ENCODE results near the gene DAW1. TPM values are rescaled to one million over a fixed set of nuclear protein-coding genes. Genes with fewer than 3 reads are reported as not detected.
A peak's percentile ranks its signal among the peaks of the same experiment; 100 is the strongest.

Gene DAW1
- total RNA-seq, 1 experiment from 2014 or later, result 0.26 TPM

DNA sequence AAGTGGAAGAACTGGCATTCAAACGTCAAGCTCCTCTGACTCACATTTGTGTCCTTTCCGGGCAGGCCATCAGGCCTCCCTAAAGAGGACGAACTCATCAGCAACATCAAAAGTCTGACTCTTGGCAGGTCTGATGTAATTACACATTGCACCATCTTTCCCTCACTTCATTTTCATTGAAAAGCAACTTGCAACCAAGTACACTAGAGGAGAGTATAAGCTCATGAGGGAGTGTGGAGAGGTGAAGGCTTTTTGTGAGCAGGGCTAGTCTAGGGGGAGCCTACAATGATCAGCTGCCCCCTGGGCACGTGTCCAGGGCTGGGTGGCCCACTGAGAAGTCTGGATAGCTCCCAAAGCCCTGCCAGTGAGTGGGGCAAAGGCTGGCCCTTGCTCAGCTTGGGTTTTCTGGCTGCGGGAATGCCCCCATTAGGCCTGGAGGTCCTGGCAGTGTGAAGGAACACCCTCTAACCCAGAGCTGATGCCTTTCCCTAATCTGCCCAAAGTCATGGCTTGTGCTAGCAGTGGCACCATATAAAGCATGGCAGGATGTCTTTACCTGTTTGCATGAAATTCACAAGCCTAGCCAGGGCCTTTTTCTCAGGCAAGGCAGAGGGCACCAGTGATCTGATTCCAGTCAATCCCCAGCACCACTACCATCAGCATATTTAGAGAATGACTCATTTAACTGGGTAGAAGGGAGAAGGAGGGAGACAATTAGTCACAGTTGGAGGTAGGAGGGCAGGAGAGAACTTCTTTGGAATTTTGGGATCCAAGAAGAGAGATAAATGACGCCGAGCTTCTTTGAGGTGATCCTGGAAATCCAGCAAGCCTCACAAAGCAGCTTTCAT, 8.5 kb upstream of the DAW1 start:
- no peaks in the 10 kb centered on the region for H3K9me3 ChIP-seq (ENCODE audit: control insufficient read depth, insufficient read depth, low read depth, low read length)
- in situ Hi-C loops (cut with HindIII; ENCODE audit: low pct_unique_long_range_greater_than_20kb, low sequenced_read_pairs) (no loop called here), intact Hi-C loops (cut with micrococcal nuclease; ENCODE audit: unreplicated experiment) (no loop called here)
- CTCF ChIA-PET, result interaction anchor here (0.7 kb wide), 1 partner anchor 771 kb away, joined by 3 read pairs; no protein-coding TSS in a partner anchor
- H3K36me3 ChIP-seq (ENCODE audit: control insufficient read depth, insufficient read depth, low read length), result no peaks in the 10 kb centered on the region
- peak; percentile 93 for ATAC-seq
- no TSS peak for BruUV-seq (replicated peaks)
- POLR2A ChIA-PET, result no interaction called here
- H3K27ac ChIP-seq (ENCODE audit: low read length), result no peak overlapping the region; the same call in 1 of the 2 replicates
- TF ChIP-seq, protein P1, sequence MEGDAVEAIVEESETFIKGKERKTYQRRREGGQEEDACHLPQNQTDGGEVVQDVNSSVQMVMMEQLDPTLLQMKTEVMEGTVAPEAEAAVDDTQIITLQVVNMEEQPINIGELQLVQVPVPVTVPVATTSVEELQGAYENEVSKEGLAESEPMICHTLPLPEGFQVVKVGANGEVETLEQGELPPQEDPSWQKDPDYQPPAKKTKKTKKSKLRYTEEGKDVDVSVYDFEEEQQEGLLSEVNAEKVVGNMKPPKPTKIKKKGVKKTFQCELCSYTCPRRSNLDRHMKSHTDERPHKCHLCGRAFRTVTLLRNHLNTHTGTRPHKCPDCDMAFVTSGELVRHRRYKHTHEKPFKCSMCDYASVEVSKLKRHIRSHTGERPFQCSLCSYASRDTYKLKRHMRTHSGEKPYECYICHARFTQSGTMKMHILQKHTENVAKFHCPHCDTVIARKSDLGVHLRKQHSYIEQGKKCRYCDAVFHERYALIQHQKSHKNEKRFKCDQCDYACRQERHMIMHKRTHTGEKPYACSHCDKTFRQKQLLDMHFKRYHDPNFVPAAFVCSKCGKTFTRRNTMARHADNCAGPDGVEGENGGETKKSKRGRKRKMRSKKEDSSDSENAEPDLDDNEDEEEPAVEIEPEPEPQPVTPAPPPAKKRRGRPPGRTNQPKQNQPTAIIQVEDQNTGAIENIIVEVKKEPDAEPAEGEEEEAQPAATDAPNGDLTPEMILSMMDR (IDR thresholded peaks at IDR 0.05), result no peak
- TF ChIP-seq POLR2AphosphoS5 (IDR thresholded peaks at IDR 0.05; ENCODE audit: low read depth, low read length), result no peak
- TF ChIP-seq TCF7L2 (IDR thresholded peaks at IDR 0.05; ENCODE audit: low read depth, low read length), result no peak
- TF ChIP-seq, protein P2, sequence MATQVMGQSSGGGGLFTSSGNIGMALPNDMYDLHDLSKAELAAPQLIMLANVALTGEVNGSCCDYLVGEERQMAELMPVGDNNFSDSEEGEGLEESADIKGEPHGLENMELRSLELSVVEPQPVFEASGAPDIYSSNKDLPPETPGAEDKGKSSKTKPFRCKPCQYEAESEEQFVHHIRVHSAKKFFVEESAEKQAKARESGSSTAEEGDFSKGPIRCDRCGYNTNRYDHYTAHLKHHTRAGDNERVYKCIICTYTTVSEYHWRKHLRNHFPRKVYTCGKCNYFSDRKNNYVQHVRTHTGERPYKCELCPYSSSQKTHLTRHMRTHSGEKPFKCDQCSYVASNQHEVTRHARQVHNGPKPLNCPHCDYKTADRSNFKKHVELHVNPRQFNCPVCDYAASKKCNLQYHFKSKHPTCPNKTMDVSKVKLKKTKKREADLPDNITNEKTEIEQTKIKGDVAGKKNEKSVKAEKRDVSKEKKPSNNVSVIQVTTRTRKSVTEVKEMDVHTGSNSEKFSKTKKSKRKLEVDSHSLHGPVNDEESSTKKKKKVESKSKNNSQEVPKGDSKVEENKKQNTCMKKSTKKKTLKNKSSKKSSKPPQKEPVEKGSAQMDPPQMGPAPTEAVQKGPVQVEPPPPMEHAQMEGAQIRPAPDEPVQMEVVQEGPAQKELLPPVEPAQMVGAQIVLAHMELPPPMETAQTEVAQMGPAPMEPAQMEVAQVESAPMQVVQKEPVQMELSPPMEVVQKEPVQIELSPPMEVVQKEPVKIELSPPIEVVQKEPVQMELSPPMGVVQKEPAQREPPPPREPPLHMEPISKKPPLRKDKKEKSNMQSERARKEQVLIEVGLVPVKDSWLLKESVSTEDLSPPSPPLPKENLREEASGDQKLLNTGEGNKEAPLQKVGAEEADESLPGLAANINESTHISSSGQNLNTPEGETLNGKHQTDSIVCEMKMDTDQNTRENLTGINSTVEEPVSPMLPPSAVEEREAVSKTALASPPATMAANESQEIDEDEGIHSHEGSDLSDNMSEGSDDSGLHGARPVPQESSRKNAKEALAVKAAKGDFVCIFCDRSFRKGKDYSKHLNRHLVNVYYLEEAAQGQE (IDR thresholded peaks at IDR 0.05; ENCODE audit: insufficient read depth in 1 of 2, low read depth in 2 of 2, low read length in 1 of 2), result no peak
- TF ChIP-seq SIN3A (IDR thresholded peaks at IDR 0.05; ENCODE audit: borderline replicate concordance, insufficient read depth, low read depth, low read length), result no peak
- H3K4me1 ChIP-seq (ENCODE audit: control insufficient read depth, insufficient read depth, low read length), result peaks cover 8% of the 10 kb centered on the region
- H3K27me3 ChIP-seq (ENCODE audit: control insufficient read depth, insufficient read depth, low read length), result no peaks in the 10 kb centered on the region
- H3K4me3 ChIP-seq (ENCODE audit: low read depth in 2 of 2, low read length in 2 of 2), result no peak overlapping the region
- peak; percentile 64 for DNase-seq (ENCODE audit: low read depth, low spot score)

DNA sequence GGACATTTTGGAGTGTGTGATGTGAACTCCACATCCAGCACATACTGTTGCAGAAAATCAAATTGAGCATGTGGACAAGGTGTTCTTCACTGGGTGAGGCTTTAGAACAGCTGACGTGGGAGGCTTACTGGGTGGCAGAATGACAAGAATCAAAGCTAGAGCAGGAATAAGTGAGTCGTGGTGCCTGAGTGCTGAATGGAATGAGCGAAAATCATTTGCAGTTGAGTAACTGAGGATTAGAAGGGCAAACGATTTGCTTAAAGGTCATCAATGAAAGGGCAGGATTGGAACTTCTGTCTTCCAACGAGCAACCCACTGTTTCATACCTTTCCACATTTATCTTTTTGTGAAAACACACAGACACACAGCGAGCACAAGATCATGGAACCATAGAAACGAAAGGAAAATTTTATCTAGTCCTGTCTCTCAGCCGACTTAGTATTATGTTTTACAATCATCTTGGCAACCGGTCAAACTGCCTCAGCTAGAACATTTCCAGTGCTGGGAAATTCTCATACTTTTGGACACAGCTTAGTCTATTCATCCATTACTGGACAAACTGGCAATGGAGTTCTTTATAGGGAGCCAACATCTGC, 7.2 kb upstream of the DAW1 start:
- ChIA-PET CTCF (no interaction called here), POLR2A (no interaction called here)
- Histone ChIP-seq H3K27ac (ENCODE audit: low read length) (no peak overlapping the region), H3K27me3 (ENCODE audit: control insufficient read depth, insufficient read depth, low read length) (no peaks in the 10 kb centered on the region), H3K9me3 (ENCODE audit: control insufficient read depth, insufficient read depth, low read depth, low read length) (no peaks in the 10 kb centered on the region), H3K36me3 (ENCODE audit: control insufficient read depth, insufficient read depth, low read length) (no peaks in the 10 kb centered on the region), H3K4me3 (ENCODE audit: low read depth in 2 of 2, low read length in 2 of 2) (no peak overlapping the region), H3K4me1 (ENCODE audit: control insufficient read depth, insufficient read depth, low read length) (peaks cover 8% of the 10 kb centered on the region)
- ATAC-seq (no peak), DNase-seq (ENCODE audit: low read depth, low spot score) (no peak)
- in situ Hi-C loops (cut with HindIII; ENCODE audit: low pct_unique_long_range_greater_than_20kb, low sequenced_read_pairs) (no loop called here), intact Hi-C loops (cut with micrococcal nuclease; ENCODE audit: unreplicated experiment) (no loop called here)
- BruUV-seq (replicated peaks), result no TSS peak
- TF ChIP-seq SIN3A (IDR thresholded peaks at IDR 0.05; ENCODE audit: borderline replicate concordance, insufficient read depth, low read depth, low read length) (no peak), TCF7L2 (IDR thresholded peaks at IDR 0.05; ENCODE audit: low read depth, low read length) (no peak), POLR2AphosphoS5 (IDR thresholded peaks at IDR 0.05; ENCODE audit: low read depth, low read length) (no peak)
- TF ChIP-seq, protein P1 (IDR thresholded peaks at IDR 0.05), result no peak
- TF ChIP-seq, protein P2 (IDR thresholded peaks at IDR 0.05; ENCODE audit: insufficient read depth in 1 of 2, low read depth in 2 of 2, low read length in 1 of 2), result no peak

All from Panc1 (cell line).